Melanocyte of skin (primary cell): ENCODE measurements around the gene KRT10. TPM values are rescaled to one million over a fixed set of nuclear protein-coding genes. Genes with fewer than 3 reads are reported as not detected.

Experiments used
- total RNA-seq, 2 donors: library from RNA; depleted of rRNA; stranded (reverse); fragments of >200 nt; gene quantifications; 2 replicates each; pipeline ENCODE4 v1.2.3, GENCODE V29; 2012

KRT10 gene
- total RNA-seq: 1 to 10 TPM; 1.7 to 3.0 TPM

GRCh38 chr17:40822132-40822812, at the start of gene KRT10:
TSS of gene KRT10 (minus strand) at chr17:40822614. CDS start at chr17:40822585, 29 bp downstream.

GRCh38 chr17:40866838-40867237, 44.4 kb upstream of the KRT10 start, which contains the start of gene KRT12:
TSS of gene KRT12 (minus strand) at chr17:40867223. CDS start at chr17:40867186, 37 bp downstream.

GRCh38 chr17:40799859-40800258, 22.6 kb downstream of the KRT10 start, which contains the start of gene KRT28:
TSS of gene KRT28 (minus strand) at chr17:40799959. CDS start at chr17:40799893, 66 bp downstream.

GRCh38 chr17:40782450-40782849, 40.0 kb downstream of the KRT10 start, which contains the start of gene KRT27:
TSS of gene KRT27 (minus strand) at chr17:40782550. CDS start at chr17:40782493, 57 bp downstream.

GRCh38 chr17:40772101-40772500, 50.3 kb downstream of the KRT10 start, which contains the start of gene KRT26:
TSS of gene KRT26 (minus strand) at chr17:40772201. CDS start at chr17:40772113, 88 bp downstream.

Other genes starting within 250 kb of the KRT10 start
- 10 to 100 TPM; 74.3 to 76.6 TPM for gene SMARCE1, start 174.8 kb downstream of the KRT10 start, total RNA-seq
- gene KRT222, start 157.4 kb downstream of the KRT10 start, total RNA-seq: under 1 TPM in 1 of 2 donors, not detected in 1; 0.34 TPM
- not detected for gene KRT24, start 118.9 kb downstream of the KRT10 start, total RNA-seq
- not detected for gene KRT25, start 67.3 kb downstream of the KRT10 start, total RNA-seq
- gene KRT26, start 50.4 kb downstream of the KRT10 start, total RNA-seq: not detected
- 1 to 10 TPM in 1 of 2 donors, not detected in 1; 1.3 TPM for gene KRT27, start 40.1 kb downstream of the KRT10 start, total RNA-seq
- not detected for gene KRT28, start 22.7 kb downstream of the KRT10 start, total RNA-seq
- gene KRT12, start 44.6 kb upstream of the KRT10 start, total RNA-seq: under 1 TPM in 1 of 2 donors, not detected in 1; 0.34 TPM
- gene KRT20, start 62.6 kb upstream of the KRT10 start, total RNA-seq: not detected
- gene KRT23, start 115.0 kb upstream of the KRT10 start, total RNA-seq: not detected
- gene KRT39, start 144.3 kb upstream of the KRT10 start, total RNA-seq: not detected
- not detected for gene KRT40, start 161.7 kb upstream of the KRT10 start, total RNA-seq
- gene KRTAP3-3, start 171.6 kb upstream of the KRT10 start, total RNA-seq: not detected
- gene KRTAP3-2, start 177.3 kb upstream of the KRT10 start, total RNA-seq: not detected
- not detected for gene KRTAP3-1, start 186.5 kb upstream of the KRT10 start, total RNA-seq
- gene KRTAP1-5, start 204.6 kb upstream of the KRT10 start, total RNA-seq: not detected
- not detected for gene KRTAP1-4, start 207.6 kb upstream of the KRT10 start, total RNA-seq
- gene KRTAP1-3, start 212.3 kb upstream of the KRT10 start, total RNA-seq: not detected
- not detected for gene KRTAP1-1, start 218.8 kb upstream of the KRT10 start, total RNA-seq
- not detected for gene KRTAP2-1, start 224.7 kb upstream of the KRT10 start, total RNA-seq
- not detected for gene KRTAP2-2, start 232.6 kb upstream of the KRT10 start, total RNA-seq
- not detected for gene KRTAP2-3, start 237.5 kb upstream of the KRT10 start, total RNA-seq
- gene KRTAP2-4, start 243.3 kb upstream of the KRT10 start, total RNA-seq: not detected